HK-2 (cell line): ENCODE results near the gene CCL3.
A peak's percentile ranks its signal among the peaks of the same experiment; 100 is the strongest.
"Not testable (repeated sequence)": the region's sequence is repeated elsewhere in the genome, so short reads cannot be mapped to it uniquely, and the experiment has no call there.

Experiments
- DNase-seq: peaks from one replicate; pipeline ENCODE4 v3.0.0-alpha.2; 2018; ENCODE audit not compliant: unreplicated experiment

CCL3 gene

GRCh38 chr17:36086791-36087190, 3.2 kb downstream of the CCL3 start:
- DNase-seq = no peak

- no peak for DNase-seq
These were observed 4.2 kb downstream of the CCL3 start for GRCh38 chr17:36085765-36086164.

GRCh38 chr17:36083691-36084090, 6.3 kb downstream of the CCL3 start:
- DNase-seq = not testable (repeated sequence)

GRCh38 chr17:36082482-36083120, 7.3 kb downstream of the CCL3 start:
- DNase-seq = not testable (repeated sequence)

GRCh38 chr17:36081681-36082471, 8.1 kb downstream of the CCL3 start:
- DNase-seq = not testable (repeated sequence)

GRCh38 chr17:36074365-36074764, 15.6 kb downstream of the CCL3 start:
- no peak for DNase-seq

- DNase-seq = peak; percentile 13
These were observed 17.4 kb downstream of the CCL3 start for GRCh38 chr17:36072431-36073121.

- DNase-seq = no peak
These were observed 18.2 kb downstream of the CCL3 start for GRCh38 chr17:36071751-36072150.

- no peak for DNase-seq
These were observed 19.5 kb downstream of the CCL3 start for GRCh38 chr17:36070427-36070826.

- no peak for DNase-seq
These were observed 20.8 kb downstream of the CCL3 start for GRCh38 chr17:36069136-36069535.

- no peak for DNase-seq
These were observed 21.4 kb downstream of the CCL3 start for GRCh38 chr17:36068524-36068923.

GRCh38 chr17:36066365-36066985, 23.5 kb downstream of the CCL3 start:
- no peak for DNase-seq

GRCh38 chr17:36063786-36064541, 26.0 kb downstream of the CCL3 start, which contains the start of gene CCL18:
Gene CCL18, plus strand, starts transcription at chr17:36064272. Its CDS starts 71 bp downstream, at chr17:36064343.
- DNase-seq = no peak

GRCh38 chr17:36060816-36061215, 29.1 kb downstream of the CCL3 start:
- no peak for DNase-seq

- no peak for DNase-seq
These were observed 30.5 kb downstream of the CCL3 start for GRCh38 chr17:36059406-36059805.

- DNase-seq = no peak
These were observed 32.0 kb downstream of the CCL3 start for GRCh38 chr17:36057911-36058310.

GRCh38 chr17:36055921-36056520, 33.9 kb downstream of the CCL3 start:
- no peak for DNase-seq

- no peak for DNase-seq
These were observed 34.8 kb downstream of the CCL3 start for GRCh38 chr17:36055171-36055570.

GRCh38 chr17:36049643-36050042, 40.3 kb downstream of the CCL3 start:
- no peak for DNase-seq

- DNase-seq = no peak
These were observed 41.9 kb downstream of the CCL3 start for GRCh38 chr17:36048066-36048465.
